GM21447 (cell line): Measurements from ENCODE around the gene UBASH3A.

Experiments used
- ATAC-seq: cut with Tn5 transposase; IDR thresholded peaks from one replicate; pipeline ENCODE4 v1.9.1; 2021; ENCODE audit not compliant: unreplicated experiment

Gene UBASH3A, protein sequence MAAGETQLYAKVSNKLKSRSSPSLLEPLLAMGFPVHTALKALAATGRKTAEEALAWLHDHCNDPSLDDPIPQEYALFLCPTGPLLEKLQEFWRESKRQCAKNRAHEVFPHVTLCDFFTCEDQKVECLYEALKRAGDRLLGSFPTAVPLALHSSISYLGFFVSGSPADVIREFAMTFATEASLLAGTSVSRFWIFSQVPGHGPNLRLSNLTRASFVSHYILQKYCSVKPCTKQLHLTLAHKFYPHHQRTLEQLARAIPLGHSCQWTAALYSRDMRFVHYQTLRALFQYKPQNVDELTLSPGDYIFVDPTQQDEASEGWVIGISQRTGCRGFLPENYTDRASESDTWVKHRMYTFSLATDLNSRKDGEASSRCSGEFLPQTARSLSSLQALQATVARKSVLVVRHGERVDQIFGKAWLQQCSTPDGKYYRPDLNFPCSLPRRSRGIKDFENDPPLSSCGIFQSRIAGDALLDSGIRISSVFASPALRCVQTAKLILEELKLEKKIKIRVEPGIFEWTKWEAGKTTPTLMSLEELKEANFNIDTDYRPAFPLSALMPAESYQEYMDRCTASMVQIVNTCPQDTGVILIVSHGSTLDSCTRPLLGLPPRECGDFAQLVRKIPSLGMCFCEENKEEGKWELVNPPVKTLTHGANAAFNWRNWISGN

DNA sequence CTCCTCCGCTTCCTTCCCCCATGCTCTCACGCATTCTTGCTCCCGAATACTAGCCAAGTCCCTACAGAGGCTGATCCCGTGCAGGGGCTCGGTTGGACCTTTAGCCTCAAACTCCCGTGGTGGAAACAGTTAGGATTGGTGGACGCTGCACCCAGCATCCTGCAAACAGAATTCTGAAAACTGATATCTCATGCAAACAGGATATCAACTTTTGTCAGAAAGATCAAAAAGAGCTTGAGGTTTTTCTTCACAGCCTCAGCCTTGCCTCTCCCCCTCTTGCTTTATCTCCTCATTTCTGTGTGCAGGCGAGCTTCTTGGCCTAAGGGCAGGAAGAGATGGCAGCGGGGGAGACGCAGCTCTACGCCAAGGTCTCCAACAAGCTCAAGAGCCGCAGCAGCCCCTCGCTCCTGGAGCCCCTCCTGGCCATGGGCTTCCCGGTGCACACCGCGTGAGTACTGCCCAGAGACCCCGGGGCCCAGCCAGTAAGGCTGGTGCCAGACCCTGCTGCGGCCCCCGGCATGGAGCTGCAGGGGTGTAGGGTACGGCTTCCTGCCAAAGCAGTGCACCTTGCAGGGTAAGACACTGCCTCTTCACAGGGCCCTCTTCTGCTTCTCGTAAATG lies at the start of gene UBASH3A:
Gene UBASH3A (plus strand): TSS at position 292 of the 621 bp plus-strand sequence. CDS start 44 bp downstream, at position 336.
- ATAC-seq: no peak

- ATAC-seq: no peak
Observed at GRCh38 chr21:42356046-42356445, 47.7 kb upstream of the UBASH3A start.

DNA sequence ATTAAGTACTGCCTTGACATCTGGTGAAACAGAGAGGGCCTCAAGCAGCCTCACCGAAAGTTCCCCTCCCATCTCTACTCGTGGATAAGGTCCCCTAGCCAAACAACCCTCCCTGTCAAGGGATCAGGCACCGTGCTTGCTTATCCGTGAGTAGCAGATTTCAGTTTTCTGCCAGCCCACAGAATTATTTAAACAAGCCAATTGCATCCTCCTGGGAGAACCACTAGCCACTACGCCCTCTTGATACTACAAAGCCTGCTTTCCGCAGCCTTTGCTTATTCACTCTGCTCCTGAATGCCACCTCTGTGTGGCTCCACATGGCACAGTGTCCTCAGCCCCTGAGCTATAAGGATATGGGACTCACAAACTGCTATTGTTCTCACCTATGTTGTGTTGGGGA lies 47.1 kb upstream of the UBASH3A start:
- no peak for ATAC-seq

GRCh38 chr21:42357307-42357706 lies 46.4 kb upstream of the UBASH3A start:
- ATAC-seq: no peak

GRCh38 chr21:42358261-42358660 lies 45.4 kb upstream of the UBASH3A start:
- no peak for ATAC-seq

DNA sequence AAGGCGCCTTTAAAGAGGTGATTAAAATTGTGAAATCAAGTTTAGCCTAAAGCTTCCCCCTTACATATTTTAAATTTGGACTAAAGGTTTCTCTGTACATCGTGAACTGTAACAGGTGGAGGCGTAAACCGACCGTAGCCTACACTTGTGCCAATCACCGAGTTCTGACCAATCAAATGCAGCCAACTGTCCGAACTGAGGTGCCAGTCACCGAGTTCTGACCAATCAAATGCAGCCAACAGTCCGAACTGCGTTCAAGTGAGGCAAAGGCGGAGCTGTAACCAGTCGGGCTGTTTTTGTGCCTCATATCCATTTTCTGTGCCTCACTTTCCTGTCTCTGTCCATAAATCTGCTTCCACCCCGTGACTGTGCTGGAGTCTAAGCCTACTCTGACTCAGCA lies 44.8 kb upstream of the UBASH3A start:
- ATAC-seq: no peak

DNA sequence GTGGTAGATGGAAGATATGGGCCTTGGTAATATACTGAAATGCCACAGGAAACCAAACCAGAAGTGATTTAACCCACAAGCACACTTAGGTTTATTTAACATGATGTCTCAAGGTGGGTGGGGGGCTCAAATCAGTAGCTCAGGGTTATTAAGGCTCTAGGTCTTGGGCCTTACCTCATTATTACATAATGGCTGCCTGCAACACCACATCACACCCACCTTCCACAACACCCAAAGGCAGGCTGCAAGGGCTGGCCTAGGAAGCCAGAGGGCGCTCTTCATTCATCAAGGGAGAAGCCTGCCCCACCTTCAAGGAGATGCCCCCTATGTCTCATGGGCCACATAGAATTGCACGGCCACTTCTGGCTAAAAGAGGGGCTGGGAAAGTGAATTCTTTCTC lies 43.4 kb upstream of the UBASH3A start:
- no peak for ATAC-seq

- no peak for ATAC-seq
Observed at GRCh38 chr21:42361286-42361685, 42.4 kb upstream of the UBASH3A start.

DNA sequence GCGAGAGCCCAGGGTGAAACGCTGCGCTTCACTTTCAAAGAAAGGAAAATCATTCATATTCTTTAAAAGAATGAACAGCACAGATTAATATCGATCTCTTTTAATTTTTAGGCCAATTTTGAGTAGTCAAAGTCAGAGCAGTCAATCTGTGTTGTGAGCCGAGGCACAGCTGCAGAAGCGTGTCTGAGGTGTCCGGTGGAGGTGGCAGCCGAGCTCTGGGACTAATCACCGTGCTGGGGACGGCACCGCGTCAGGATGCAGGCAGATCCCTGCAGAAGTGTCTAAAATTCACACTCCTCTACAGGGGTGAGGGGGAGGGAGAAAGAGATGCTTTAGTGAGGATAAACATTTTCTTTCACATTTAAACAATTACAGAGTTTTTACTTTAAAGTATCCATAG lies 41.5 kb upstream of the UBASH3A start:
- ATAC-seq: no peak

GRCh38 chr21:42362700-42363099 lies 41.0 kb upstream of the UBASH3A start:
- ATAC-seq: no peak

DNA sequence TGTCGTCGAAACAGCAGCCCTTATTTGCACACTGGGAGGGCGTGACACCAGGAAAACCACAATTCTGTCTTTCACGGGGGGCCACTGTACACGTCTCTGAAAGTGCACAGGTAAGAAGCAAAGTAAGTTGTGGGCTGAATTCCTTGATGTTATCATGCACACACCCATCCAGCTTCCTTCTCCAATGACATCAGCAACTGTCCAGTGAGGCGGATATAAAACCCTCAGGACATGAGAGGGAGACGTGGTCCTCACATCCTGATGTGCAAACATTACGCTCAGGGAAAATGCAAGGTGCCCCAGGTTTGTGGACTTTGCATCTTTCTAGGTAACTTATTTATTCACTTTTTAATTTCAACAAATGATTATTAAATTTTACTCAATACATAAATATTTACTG lies 40.4 kb upstream of the UBASH3A start:
- no peak for ATAC-seq

- ATAC-seq: no peak
Observed at GRCh38 chr21:42364304-42364865, 39.3 kb upstream of the UBASH3A start.

- no peak for ATAC-seq
Observed at GRCh38 chr21:42365770-42366169, 37.9 kb upstream of the UBASH3A start.

- ATAC-seq: no peak
Observed at GRCh38 chr21:42366292-42367010, 37.3 kb upstream of the UBASH3A start, which contains the start of gene TFF1. Gene TFF1, minus strand, starts transcription at chr21:42366535. Its CDS starts 40 bp downstream, at chr21:42366495.

- ATAC-seq: no peak
Observed at GRCh38 chr21:42367367-42368165, 36.1 kb upstream of the UBASH3A start.

DNA sequence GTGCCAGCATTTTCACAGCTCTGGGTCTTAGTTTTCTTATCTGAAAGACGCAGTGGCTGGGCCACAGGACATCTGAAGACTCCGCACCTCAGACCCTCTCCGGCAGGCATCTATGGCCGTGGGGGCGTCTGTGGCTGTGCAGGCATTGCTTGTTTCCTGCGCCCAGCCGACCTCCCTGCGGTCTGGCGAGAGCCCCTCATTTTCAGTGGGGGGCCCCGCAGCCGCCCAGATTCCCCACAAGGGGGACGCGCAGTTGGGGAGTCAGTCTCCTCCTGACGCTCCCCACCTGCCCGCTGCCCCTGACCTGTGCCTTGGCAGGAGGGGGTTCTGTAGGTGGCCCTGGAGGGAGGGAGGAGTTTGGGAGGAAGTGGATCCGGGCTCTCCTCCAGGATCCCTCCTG lies 33.9 kb upstream of the UBASH3A start:
- no peak for ATAC-seq

GRCh38 chr21:42370894-42371654 lies 32.6 kb upstream of the UBASH3A start:
- ATAC-seq: no peak

GRCh38 chr21:42373196-42373907 lies 30.4 kb upstream of the UBASH3A start:
- no peak for ATAC-seq
